SJCRH30 (cell line): Measurements from ENCODE around the gene SPATA9. TPM values are rescaled to one million over a fixed set of nuclear protein-coding genes. Genes with fewer than 3 reads are reported as not detected.
"Not testable (repeated sequence)": the region's sequence is repeated elsewhere in the genome, so short reads cannot be mapped to it uniquely, and the experiment has no call there.

Experiments
- DNase-seq, 2 experiments: peaks; one replicate each; pipeline ENCODE4 v3.0.0-alpha.2; 2015 to 2020
- H3K27ac ChIP-seq: fragments of 250-450 bp; sonication (Bioruptor Pico); 2 replicates; pipeline ENCODE4 v1.5.1; 2020; ENCODE audit warnings: mild to moderate bottlenecking, moderate library complexity
- H3K27me3 ChIP-seq: fragments of 250-450 bp; sonication (Bioruptor Pico); 2 replicates; pipeline ENCODE4 v1.5.1; 2020; ENCODE audit warnings: mild to moderate bottlenecking, moderate library complexity
- H3K36me3 ChIP-seq: fragments of 250-450 bp; sonication (Bioruptor Pico); 2 replicates; pipeline ENCODE4 v1.5.1; 2020; ENCODE audit warnings: mild to moderate bottlenecking, moderate library complexity
- H3K4me1 ChIP-seq: fragments of 250-450 bp; sonication (Bioruptor Pico); 2 replicates; pipeline ENCODE4 v1.5.1; 2020; ENCODE audit warnings: mild to moderate bottlenecking, moderate library complexity
- H3K4me3 ChIP-seq: fragments of 250-450 bp; sonication (Bioruptor Pico); 2 replicates; pipeline ENCODE4 v1.5.1; 2020; ENCODE audit warnings: mild to moderate bottlenecking, moderate library complexity
- H3K9me3 ChIP-seq: fragments of 250-450 bp; sonication (Bioruptor Pico); replicated peaks from 2 replicates; pipeline ENCODE4 v1.5.1; 2020; ENCODE audit warnings: mild to moderate bottlenecking, moderate library complexity
- total RNA-seq: library from RNA; depleted of rRNA; stranded (reverse); fragments of >200 nt; shearing (Covaris generic); gene quantifications from 2 replicates; pipeline ENCODE4 v1.2.3, GENCODE V29; 2014

The SPATA9 gene
- total RNA-seq, 1 experiment from 2014 or later, result 1.8 TPM

DNA sequence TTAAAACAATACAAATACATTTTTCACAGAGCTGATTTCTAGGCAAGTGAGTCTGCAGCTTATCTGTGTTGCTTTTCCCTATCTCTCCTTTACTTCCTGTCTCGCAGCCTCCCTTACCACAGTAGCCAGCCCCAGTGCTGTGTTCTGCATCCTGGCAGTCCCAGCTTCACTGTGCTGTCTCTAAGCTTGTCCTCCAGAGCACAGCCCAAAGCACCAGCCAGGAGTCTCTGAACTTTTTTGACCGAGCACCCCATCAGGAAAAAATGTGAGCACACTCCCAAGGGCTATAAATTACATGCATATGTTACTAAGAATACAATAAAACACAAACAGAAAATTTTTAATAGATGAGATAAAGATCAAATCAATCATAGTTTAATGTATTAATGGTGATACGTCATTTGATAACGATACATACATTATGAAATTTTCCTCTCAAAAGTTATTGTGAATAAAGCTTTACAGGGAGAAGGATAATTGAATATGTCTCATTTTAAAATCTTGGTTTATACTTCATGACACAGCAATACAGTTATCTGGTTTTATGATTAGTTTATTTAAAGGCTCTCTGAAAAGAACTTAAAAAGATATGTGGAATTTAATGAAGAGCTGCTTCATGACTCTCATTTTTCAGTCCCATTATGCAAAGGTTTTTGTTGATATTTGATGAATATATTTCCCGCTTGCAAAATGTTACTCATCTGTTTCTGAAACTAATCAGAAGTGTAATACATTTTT, 41.0 kb upstream of the SPATA9 start:
- no peaks in the 10 kb centered on the region for H3K36me3 ChIP-seq
- no peak overlapping the region for H3K4me3 ChIP-seq
- DNase-seq, result peak in 1 of 2 experiments; percentile 11
- no peaks in the 10 kb centered on the region for H3K27me3 ChIP-seq
- H3K27ac ChIP-seq, result no peak overlapping the region
- H3K9me3 ChIP-seq, result no peaks in the 10 kb centered on the region
- H3K4me1 ChIP-seq, result peaks cover 9% of the 10 kb centered on the region

DNA sequence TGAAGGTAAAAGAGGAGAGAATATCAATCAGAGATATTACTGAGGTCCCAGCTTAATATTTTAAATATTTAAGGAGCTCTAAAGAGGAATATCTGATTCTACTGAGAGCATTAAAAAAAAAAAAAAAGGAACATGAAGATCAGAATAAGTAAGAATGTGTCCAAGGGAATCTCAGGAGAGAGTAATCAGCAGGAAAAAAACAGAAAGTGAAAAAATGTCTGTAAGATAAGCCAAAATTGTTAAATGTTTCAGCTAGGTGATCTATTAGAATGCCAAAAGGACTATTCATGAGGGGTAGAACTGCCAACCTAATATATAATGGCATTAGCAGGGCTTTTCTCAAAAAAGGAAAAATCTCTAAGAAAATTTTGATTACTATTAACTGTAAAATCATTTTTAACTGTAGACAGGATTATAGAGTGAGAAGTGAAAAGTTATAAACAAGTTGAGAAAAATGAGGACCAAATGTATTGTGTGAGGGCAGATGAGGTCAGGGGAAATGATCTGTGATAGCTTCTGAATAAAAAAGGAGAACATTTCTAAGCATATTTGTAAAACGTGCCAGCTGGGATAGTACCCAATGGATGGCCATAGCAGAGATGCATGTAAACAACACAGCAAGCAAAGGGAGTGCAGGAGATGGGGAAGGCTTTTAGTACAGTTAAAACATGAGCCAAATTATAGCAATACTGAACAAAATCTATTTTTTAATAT, 38.9 kb upstream of the SPATA9 start:
- H3K4me1 ChIP-seq, result no peaks in the 10 kb centered on the region
- H3K27me3 ChIP-seq, result no peaks in the 10 kb centered on the region
- no peak overlapping the region for H3K27ac ChIP-seq
- H3K36me3 ChIP-seq, result no peaks in the 10 kb centered on the region
- no peak overlapping the region for H3K4me3 ChIP-seq
- H3K9me3 ChIP-seq, result no peaks in the 10 kb centered on the region
- DNase-seq, result no peak

DNA sequence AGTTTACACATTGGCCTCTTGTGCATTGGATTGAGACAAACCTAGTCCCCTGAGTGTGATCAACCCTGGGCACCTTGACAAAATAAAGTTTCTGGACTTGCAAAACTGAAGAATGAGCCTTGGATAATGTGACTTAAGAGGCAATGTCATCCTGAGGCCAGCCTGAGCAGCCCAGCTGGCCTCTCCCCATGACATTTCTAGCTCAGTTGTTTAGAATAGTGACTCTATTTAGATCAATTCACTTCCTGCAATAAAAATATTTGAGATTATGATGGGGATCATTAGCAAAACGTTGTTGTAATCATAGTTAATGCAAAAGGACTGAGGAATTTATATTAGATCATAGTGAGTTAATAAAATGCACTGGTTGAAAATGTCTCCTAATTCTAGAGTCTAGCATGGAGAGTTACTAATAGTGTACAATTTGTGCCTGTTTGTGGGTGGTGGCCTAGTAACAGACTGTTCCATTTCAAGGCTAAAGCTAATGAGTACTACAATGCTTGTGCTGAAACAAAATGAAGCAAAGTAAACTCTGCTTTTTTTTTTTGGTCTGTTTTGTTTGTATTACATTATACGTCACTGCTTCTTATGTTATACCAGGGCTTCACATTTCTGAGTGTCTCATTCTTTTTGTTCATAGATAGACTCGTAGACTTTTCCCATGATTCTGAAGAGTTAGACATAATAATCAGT, 37.4 kb upstream of the SPATA9 start:
- H3K4me3 ChIP-seq, result no peak overlapping the region
- DNase-seq, result no peak
- H3K27me3 ChIP-seq, result no peaks in the 10 kb centered on the region
- H3K27ac ChIP-seq, result no peak overlapping the region
- no peaks in the 10 kb centered on the region for H3K9me3 ChIP-seq
- no peaks in the 10 kb centered on the region for H3K4me1 ChIP-seq
- no peaks in the 10 kb centered on the region for H3K36me3 ChIP-seq

DNA sequence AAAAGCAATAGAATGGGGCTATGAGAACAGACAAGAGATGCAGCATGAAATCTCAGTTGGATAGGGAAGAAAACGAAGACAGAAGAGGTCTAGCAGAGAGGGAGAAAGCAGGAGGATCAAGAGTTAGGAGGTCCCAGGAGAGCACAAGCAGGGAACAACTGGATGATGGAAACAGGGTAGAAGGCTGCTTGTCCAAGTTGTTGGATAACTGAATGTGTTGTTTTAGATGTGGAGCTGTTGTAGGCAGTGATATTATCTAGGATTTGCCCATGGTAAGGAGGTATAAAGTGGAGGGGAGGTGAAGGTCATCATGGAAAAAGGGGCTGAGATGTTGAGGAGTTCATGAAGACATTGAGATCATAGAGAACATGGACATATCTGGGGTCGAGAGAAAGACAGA, 35.9 kb upstream of the SPATA9 start:
- H3K4me1 ChIP-seq, result no peaks in the 10 kb centered on the region
- no peak overlapping the region for H3K4me3 ChIP-seq
- H3K27ac ChIP-seq, result no peak overlapping the region
- no peaks in the 10 kb centered on the region for H3K36me3 ChIP-seq
- no peak for DNase-seq
- H3K27me3 ChIP-seq, result no peaks in the 10 kb centered on the region
- no peaks in the 10 kb centered on the region for H3K9me3 ChIP-seq

GRCh38 chr5:95718203-95718602, 35.4 kb upstream of the SPATA9 start:
- DNase-seq, result no peak
- Histone ChIP-seq H3K4me1 (no peaks in the 10 kb centered on the region), H3K27me3 (no peaks in the 10 kb centered on the region), H3K9me3 (no peaks in the 10 kb centered on the region), H3K27ac (no peak overlapping the region), H3K36me3 (no peaks in the 10 kb centered on the region), H3K4me3 (no peak overlapping the region)

- Histone ChIP-seq H3K27ac (no peak overlapping the region), H3K27me3 (no peaks in the 10 kb centered on the region), H3K4me3 (no peak overlapping the region), H3K36me3 (no peaks in the 10 kb centered on the region), H3K4me1 (peaks cover 5% of the 10 kb centered on the region; the same call in 1 of the 2 replicates), H3K9me3 (no peaks in the 10 kb centered on the region)
- no peak for DNase-seq
Measured at GRCh38 chr5:95717439-95717838, 34.6 kb upstream of the SPATA9 start.

- no peak for DNase-seq
- peaks cover 15% of the 10 kb centered on the region; the same call in 1 of the 2 replicates for H3K4me1 ChIP-seq
- no peaks in the 10 kb centered on the region for H3K36me3 ChIP-seq
- H3K9me3 ChIP-seq, result no peaks in the 10 kb centered on the region
- no peak overlapping the region for H3K27ac ChIP-seq
- no peak overlapping the region for H3K4me3 ChIP-seq
- no peaks in the 10 kb centered on the region for H3K27me3 ChIP-seq
Measured at GRCh38 chr5:95715799-95716461, 33.1 kb upstream of the SPATA9 start.

DNA sequence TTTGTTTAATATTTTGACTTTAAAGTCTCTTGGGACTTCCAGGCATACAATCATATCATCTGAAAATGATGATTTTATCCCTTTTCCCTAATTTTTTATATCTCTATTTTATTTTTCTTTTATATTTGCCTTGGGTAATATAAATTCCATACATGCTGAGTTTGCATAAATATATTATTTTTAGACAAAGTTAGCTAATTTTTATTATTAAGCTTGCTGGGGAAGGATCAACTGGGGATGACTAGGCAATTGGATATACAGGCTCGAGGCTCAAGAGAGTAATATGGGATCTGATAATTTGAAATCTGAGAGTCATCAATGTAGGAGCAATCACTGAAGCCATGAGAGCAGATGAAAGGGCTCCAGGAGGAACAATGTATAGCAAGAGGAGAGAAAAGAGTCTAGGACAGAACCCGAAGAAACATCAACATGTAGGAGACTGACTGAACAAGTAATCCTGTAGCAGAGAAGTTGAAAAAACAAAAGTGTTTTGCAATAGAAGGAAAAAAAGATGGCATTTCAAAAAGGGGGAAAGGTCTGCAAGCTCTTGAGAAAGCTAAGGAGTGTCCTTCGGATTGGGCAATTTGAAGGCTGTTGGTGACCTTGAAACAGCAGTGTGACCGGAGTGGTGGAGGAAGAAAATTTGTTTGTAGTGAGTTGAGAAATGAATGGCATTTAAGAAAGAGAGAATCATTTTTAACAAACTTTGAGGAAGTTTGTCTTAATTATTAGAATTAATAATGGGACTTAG, 31.3 kb upstream of the SPATA9 start:
- no peak for DNase-seq
- H3K4me3 ChIP-seq, result no peak overlapping the region
- no peaks in the 10 kb centered on the region for H3K9me3 ChIP-seq
- no peaks in the 10 kb centered on the region for H3K36me3 ChIP-seq
- H3K27me3 ChIP-seq, result no peaks in the 10 kb centered on the region
- peaks cover 18% of the 10 kb centered on the region; the same call in 1 of the 2 replicates for H3K4me1 ChIP-seq
- H3K27ac ChIP-seq, result no peak overlapping the region

GRCh38 chr5:95713246-95713645, 30.5 kb upstream of the SPATA9 start:
- H3K27me3 ChIP-seq, DNase-seq, H3K4me3 ChIP-seq, H3K9me3 ChIP-seq, H3K27ac ChIP-seq, H3K36me3 ChIP-seq: not testable (repeated sequence)
- peaks cover 18% of the 10 kb centered on the region; the same call in 1 of the 2 replicates for H3K4me1 ChIP-seq

- no peaks in the 10 kb centered on the region for H3K27me3 ChIP-seq
- no peaks in the 10 kb centered on the region for H3K9me3 ChIP-seq
- H3K36me3 ChIP-seq, result no peaks in the 10 kb centered on the region
- no peak overlapping the region for H3K4me3 ChIP-seq
- DNase-seq, result peak; percentile 16 to 18
- no peak overlapping the region for H3K27ac ChIP-seq
- H3K4me1 ChIP-seq, result peaks cover 18% of the 10 kb centered on the region; the same call in 1 of the 2 replicates
Measured at GRCh38 chr5:95712347-95712958, 29.7 kb upstream of the SPATA9 start.

DNA sequence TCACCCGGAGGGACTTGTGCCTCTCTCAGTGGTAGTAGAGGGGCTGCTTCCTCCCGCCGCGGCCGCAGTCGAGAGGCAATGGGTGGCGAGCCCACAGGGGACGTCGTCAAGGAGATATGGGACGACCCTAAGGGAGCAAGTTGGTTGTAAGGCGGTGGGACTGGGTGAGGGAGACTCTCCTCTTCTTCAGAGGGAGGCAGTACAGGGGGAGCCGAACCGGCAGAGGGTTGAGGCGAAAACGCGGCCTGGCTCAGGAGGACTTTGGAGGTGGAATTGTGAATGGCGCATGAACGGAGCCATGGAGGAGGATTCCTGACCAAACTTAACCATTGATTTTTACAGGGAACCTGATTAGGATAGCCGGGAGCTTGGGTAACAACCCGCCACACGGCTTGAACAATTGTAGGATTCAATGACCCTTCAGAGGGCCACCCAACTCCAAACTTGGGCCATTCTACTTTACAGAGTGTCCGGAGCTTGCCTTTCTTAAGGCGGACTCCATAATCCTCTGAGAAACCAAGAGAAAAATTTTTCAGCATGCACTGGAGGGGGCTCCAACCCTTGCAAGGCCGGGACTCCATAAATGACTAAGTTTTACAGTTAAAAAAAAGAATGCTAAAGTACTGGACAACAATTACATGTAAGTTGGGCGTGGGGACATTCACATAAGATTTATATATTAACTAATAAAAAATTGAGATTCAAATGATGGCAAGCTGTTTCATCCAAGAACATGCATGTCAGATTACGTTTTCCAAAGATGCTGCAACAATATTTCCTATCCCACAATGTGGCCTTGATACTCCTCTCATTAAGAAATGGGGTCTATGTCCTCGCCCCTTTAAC, 28.9 kb upstream of the SPATA9 start:
- H3K4me3 ChIP-seq, result peak overlapping the region; percentile 51
- H3K27me3 ChIP-seq, result no peaks in the 10 kb centered on the region
- DNase-seq, result no peak
- peaks cover 18% of the 10 kb centered on the region; the same call in 1 of the 2 replicates for H3K4me1 ChIP-seq
- H3K36me3 ChIP-seq, result no peaks in the 10 kb centered on the region
- H3K9me3 ChIP-seq, result no peaks in the 10 kb centered on the region
- peak overlapping the region; percentile 44; the same call in 1 of the 2 replicates for H3K27ac ChIP-seq

GRCh38 chr5:95710651-95711500, 28.1 kb upstream of the SPATA9 start:
- peak; percentile 58 to 69 for DNase-seq
- H3K4me1 ChIP-seq, result peaks cover 18% of the 10 kb centered on the region; the same call in 1 of the 2 replicates
- H3K36me3 ChIP-seq, H3K9me3 ChIP-seq, H3K27me3 ChIP-seq: not testable (repeated sequence)
- H3K27ac ChIP-seq, result peak overlapping the region; percentile 44
- peak overlapping the region; percentile 51 for H3K4me3 ChIP-seq
